Measurements from ENCODE around the gene JMJD8. TPM values are rescaled to one million over a fixed set of nuclear protein-coding genes. Genes with fewer than 3 reads are reported as not detected.

The JMJD8 gene
- polyA plus RNA-seq, 4 donors = 44.5 to 67.9 (median 60.9) TPM

DNA sequence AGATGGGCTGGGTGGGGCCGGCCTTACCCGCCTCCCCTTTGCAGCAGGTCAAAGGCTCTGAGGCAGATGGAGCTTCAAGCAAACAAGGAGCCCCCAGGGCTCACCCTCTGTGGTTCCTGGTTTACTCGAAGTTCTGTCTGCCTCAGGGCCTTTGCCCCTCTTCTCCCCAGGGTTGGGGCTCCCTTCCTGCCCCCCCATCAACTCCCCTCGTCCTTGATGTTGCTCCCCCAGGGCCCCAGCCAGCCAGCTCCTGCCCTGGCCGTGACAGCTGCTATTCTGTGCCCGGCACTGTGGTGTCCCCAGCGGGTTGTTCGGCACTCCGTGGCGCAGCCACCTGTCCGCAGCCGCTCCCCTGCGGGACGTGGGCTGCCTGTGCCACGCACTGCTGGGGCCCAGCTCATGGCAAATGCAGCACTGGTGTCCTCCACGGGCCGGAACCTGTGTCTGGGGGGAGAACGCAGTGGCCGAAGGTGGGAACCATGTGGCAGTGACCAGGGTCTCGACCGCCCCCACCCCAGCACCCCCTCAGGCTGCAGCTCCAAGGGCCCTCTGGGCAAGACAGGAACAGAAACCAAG is 26.5 kb upstream of the JMJD8 start:
- DNase-seq (ENCODE audit: low read depth in 4 of 4, low spot score in 3 of 4) = no peak

- no peak for DNase-seq (ENCODE audit: low read depth in 4 of 4, low spot score in 3 of 4)
Observed at GRCh38 chr16:709566-710499, 25.7 kb upstream of the JMJD8 start.

GRCh38 chr16:708959-709358 is 24.8 kb upstream of the JMJD8 start:
- DNase-seq (ENCODE audit: low read depth in 4 of 4, low spot score in 3 of 4) = no peak

DNA sequence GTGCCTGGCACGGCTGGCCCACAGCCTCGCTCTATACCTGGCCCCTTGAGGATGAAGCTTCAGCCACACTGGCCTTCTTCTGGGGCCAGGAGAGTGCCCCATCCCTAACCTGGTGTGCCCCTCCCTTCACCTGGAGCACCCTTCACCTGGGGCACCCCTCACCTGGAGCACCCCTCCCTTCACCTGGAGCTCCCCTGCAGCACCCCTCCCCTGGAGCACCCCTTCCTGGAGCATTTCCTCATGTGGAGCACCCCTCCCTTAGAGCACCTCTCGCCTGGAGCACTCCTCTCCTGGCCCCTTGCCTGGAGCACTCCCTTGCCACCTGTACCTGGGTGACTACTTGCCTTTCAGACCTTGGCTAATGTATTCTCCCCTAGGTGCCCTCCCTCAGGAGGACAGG is 23.9 kb upstream of the JMJD8 start:
- no peak for DNase-seq (ENCODE audit: low read depth in 4 of 4, low spot score in 3 of 4)

DNA sequence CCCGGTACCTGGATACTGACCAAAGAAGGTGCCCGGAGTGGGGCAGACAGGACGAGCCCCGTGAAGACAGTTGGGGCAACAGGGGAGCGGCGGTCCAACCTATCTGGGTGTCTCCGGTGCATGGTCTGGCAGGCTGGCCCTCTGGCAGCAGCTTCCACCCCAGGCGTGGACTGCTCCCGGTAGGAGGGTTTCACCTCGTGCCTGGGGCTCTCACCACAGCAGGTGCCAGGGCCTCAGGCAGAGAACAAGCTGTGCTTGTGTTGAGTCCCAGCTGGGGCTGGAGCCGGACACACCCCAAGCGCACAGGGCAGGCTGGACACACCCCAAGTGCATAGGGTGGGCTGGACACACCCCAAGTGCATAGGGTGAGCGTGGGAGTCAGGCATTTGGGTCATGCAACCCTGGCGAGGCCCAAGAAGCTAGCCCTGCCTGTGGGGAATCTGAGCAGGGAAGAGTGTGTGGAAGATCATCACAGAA is 23.0 kb upstream of the JMJD8 start:
- DNase-seq (ENCODE audit: low read depth in 4 of 4, low spot score in 3 of 4) = no peak

GRCh38 chr16:706189-707061 is 22.3 kb upstream of the JMJD8 start:
- no peak for DNase-seq (ENCODE audit: low read depth in 4 of 4, low spot score in 3 of 4)

GRCh38 chr16:705431-706188 is 21.5 kb upstream of the JMJD8 start, which contains the start of gene FBXL16:
TSS of gene FBXL16 (minus strand) at chr16:705801. CDS start at chr16:697405, 8,396 bp downstream.
- no peak for DNase-seq (ENCODE audit: low read depth in 4 of 4, low spot score in 3 of 4)

GRCh38 chr16:704552-705380 is 20.6 kb upstream of the JMJD8 start:
- no peak for DNase-seq (ENCODE audit: low read depth in 4 of 4, low spot score in 3 of 4)

DNA sequence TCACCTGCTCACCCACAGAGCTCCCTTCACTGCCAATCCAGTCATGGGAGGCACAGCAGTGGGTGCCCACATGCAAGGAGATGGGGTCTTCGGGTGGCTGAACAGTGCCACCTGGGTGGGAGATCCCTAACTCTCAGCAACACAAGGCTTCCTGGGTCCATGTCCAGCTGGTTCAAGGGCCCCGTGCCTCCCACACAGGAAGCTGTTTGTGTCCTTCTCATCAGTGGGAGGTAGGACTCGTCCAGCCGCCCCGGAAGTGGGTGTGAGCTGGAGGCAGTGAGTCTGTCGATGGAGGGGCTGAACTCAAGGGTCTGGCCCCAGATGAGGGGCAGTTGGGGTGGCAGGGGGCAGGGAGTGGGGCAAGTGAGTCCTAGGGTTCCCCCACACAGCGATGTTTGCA is 19.9 kb upstream of the JMJD8 start:
- DNase-seq (ENCODE audit: low read depth in 4 of 4, low spot score in 3 of 4) = no peak

GRCh38 chr16:703406-703805 is 19.3 kb upstream of the JMJD8 start:
- DNase-seq (ENCODE audit: low read depth in 4 of 4, low spot score in 3 of 4) = no peak

DNA sequence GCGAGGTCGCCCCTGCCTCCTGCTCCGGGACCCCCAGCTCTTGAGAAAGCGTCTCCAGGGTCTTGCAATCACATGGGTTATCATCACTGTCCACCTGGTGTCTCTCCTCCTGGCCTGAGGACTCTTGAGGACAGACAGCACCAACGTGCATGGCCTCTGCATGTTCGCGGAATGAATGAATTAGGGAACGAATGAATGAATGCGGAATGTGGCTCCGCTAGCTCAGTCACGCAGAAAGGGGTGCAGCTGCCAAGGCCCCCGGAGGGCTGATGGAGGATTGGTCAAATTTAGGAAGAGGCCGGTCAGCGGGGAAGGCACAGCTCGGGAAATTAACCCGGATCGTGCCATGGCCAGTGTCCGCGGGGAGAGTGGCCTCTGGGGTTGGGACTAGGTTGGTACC is 18.2 kb upstream of the JMJD8 start:
- DNase-seq (ENCODE audit: low read depth in 4 of 4, low spot score in 3 of 4) = no peak

GRCh38 chr16:700684-701584 is 16.8 kb upstream of the JMJD8 start:
- no peak for DNase-seq (ENCODE audit: low read depth in 4 of 4, low spot score in 3 of 4)

- no peak for DNase-seq (ENCODE audit: low read depth in 4 of 4, low spot score in 3 of 4)
Observed at GRCh38 chr16:698911-699671, 15.0 kb upstream of the JMJD8 start.

DNA sequence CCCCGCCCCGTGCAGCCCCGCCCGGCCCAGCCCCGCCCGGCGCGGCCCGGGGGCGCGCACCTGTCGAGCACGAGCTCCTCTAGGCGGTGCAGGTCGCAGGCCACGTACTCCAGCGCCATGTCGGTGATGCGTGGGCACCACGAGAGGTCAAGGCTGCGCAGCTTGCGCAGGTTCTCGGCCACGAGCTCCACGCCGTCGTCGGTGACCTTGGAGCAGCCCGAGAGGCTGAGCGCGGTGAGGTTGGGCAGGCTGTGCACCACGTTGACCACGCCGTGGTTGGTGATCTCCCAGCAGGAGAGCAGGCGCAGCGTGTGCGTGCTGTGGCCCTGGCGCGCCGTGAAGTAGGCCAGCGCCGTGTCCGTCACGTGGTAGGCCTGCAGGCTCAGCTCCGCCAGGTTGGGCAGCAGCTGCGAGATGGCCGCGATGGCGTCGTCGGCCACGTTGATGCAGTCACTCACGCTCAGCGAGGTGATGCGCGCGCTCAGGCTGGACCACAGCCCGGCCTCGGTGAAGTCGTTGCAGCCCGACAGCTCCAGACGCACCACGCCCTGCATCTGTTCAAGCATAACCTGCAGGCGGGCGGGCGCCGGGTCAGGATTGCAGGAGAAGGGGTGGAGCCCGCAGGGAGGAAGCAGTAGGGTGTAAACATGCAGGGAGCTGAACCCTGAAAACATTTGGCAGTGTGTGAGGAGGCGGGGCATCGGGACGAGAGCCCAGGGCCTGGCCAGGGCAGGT is 11.4 kb upstream of the JMJD8 start:
- DNase-seq (ENCODE audit: low read depth in 4 of 4, low spot score in 3 of 4) = no peak

DNA sequence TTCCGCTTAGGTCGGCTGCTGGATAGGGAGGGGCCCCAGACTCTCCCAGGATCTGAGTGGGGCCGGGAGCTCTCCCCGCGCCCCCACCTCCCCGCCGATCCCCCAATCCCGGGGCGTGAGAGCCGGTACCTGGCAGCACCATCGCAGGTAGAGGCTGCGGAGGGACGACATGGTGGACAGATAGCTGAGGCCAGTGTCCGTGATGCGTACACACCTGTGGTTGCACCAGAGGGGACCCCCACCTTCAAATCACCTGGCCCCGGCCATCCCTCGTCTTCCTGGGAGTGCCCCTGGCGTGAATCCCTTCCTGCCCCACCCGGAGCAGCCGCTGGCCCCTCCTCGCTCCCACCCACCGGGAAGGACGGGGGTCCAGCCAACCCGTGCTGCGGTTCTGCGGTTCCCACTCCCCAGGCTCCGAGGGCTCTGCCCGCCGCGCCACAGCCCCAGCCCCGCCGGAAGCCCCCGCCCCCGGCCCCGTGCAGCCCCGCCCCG is 10.8 kb upstream of the JMJD8 start:
- DNase-seq (ENCODE audit: low read depth in 4 of 4, low spot score in 3 of 4) = no peak

DNA sequence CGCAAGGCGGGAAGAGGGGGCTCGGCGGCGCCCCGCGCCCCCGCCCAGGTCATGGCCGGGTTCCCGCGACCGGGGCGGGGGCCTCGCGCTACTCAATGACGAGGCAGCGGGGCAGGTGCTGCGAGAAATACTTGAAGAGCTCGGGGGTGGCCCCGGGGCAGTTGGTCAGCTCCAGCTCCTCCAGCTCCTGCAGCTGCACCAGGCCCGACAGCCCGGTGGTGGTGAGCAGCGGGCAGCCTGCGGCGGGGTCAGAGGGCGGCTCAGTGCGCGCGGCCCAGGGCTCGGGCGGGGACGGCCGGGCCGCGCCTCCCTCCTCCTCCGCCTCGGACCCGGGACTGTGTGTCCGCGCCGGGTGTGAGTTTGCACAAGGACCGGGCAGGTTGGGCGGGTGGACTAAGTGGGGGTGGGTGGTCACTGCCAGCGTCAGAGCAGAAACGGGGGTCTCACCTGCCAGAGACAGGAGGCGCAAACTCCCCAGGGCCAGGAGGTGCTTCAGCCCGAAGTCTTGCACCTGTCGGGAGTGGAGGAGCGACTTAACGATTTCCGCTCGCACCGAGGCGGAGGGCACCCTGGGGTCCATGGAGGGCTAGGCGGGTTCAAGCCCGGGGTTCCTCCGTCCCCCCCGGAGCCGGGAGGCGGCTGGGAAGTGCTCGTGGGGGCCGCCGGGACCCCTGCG is 10.2 kb upstream of the JMJD8 start:
- no peak for DNase-seq (ENCODE audit: low read depth in 4 of 4, low spot score in 3 of 4)
